GM12878 (cell line): ENCODE data around the gene VPS54.

Experiments used
- NKRF ChIP-seq: fragments of 450-650 bp; conservative IDR thresholded peaks from 2 replicates; pipeline ENCODE4 v1.6.1; 2017; ENCODE audit warnings: mild to moderate bottlenecking, moderate library complexity
- POLR2AphosphoS5 ChIP-seq: IDR thresholded peaks from 2 replicates; pipeline ENCODE4 v1.6.1; 2011; ENCODE audit warnings: mild to moderate bottlenecking, low read length, inconsistent platforms
- TF ChIP-seq, protein P1 (sequence below), 3 experiments: IDR thresholded peaks in 2 of 3; conservative IDR thresholded peaks in 1 of 3; 2 replicates each; pipeline ENCODE4 v1.5.1; 2011; ENCODE audit warnings: low read depth in 3 of 3, low read length in 3 of 3, mild to moderate bottlenecking in 3 of 3, control low read depth in 2 of 3, moderate library complexity in 2 of 3, inconsistent platforms in 1 of 3, mixed read lengths in 1 of 3; ENCODE audit not compliant: control insufficient read depth in 2 of 3, insufficient read depth in 1 of 3; ENCODE audit errors: extremely low read depth in 1 of 3

DNA sequence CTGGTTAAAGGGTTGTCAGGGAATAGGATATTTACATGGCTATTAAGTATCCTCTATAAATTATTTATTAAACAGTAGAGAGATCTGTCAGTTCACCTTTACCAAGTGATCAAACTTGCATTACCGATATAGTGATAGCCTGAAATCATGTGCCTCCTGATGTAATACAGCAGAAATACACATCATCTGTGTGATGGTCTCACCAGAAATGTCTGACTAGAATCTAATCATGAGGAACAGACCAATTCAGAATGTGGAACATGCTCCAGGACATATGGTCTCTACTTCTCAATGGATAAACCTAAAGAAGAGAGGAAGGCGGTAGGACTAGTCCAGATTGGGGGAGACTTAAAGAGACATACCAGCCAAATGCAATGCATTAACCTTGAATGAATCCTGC is 6.2 kb downstream of the VPS54 start:
- TF ChIP-seq, protein P1, sequence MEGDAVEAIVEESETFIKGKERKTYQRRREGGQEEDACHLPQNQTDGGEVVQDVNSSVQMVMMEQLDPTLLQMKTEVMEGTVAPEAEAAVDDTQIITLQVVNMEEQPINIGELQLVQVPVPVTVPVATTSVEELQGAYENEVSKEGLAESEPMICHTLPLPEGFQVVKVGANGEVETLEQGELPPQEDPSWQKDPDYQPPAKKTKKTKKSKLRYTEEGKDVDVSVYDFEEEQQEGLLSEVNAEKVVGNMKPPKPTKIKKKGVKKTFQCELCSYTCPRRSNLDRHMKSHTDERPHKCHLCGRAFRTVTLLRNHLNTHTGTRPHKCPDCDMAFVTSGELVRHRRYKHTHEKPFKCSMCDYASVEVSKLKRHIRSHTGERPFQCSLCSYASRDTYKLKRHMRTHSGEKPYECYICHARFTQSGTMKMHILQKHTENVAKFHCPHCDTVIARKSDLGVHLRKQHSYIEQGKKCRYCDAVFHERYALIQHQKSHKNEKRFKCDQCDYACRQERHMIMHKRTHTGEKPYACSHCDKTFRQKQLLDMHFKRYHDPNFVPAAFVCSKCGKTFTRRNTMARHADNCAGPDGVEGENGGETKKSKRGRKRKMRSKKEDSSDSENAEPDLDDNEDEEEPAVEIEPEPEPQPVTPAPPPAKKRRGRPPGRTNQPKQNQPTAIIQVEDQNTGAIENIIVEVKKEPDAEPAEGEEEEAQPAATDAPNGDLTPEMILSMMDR (IDR thresholded peaks at IDR 0.05 in 2 of 3, conservative IDR thresholded peaks at IDR 0.05 in 1 of 3; ENCODE audit: control insufficient read depth in 2 of 3, extremely low read depth in 1 of 3, insufficient read depth in 1 of 3, low read depth in 3 of 3, low read length in 3 of 3): no peak
- TF ChIP-seq POLR2AphosphoS5 (no peak), NKRF (no peak)
